GM18951 (cell line): ENCODE measurements around the gene C16orf74.

Experiments used
- POLR2A ChIP-seq: IDR thresholded peaks from 4 replicates; pipeline ENCODE4 v1.6.1; 2011; ENCODE audit warnings: mild to moderate bottlenecking; ENCODE audit not compliant: insufficient read length, insufficient read depth; ENCODE audit errors: extremely low read depth
- in situ Hi-C: fragments of 300-500 bp; cut with MboI; formaldehyde crosslinking; loops from one replicate; pipeline ENCODE4 v1.12.0; 2022; ENCODE audit warnings: low sequenced_read_pairs, mixed read lengths, inconsistent platforms; ENCODE audit not compliant: unreplicated experiment

C16orf74 gene

DNA sequence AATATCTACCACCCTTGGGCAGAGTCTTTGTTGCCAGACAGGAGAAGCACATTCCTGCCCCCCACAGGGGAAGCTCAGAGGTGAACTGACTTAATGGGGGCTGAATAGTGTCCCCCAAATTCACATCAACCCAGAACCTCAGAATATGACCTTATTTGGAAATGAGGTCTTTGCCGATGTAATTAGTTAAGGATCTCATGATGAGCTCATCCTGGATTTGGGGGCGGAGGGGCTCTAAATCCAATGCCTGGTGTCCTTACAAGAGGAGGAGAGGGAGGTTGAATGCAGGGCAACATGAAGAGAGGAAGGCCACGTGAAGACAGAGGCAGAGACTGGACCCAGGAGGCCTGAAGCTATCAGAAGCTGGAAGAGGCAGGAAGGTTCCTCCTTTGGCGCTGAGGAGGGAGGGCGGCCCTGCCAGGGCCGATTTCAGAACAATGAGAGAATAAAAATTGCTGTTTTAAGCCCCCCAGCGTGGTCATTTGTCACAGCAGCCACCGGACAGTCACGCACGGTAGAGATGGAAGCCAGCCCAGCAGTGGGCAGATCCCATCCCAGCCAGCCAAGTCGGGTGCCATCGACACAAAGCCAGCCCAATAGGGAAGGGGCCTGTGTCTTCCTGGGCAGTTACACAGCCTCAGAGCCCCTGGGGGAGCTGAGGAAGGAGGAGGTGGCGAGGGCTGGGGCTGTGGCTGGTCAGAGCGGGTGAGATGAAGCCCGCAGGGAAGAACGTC is 21.3 kb downstream of the C16orf74 start:
- in situ Hi-C loops: no loop called here
- TF ChIP-seq POLR2A: no peak

DNA sequence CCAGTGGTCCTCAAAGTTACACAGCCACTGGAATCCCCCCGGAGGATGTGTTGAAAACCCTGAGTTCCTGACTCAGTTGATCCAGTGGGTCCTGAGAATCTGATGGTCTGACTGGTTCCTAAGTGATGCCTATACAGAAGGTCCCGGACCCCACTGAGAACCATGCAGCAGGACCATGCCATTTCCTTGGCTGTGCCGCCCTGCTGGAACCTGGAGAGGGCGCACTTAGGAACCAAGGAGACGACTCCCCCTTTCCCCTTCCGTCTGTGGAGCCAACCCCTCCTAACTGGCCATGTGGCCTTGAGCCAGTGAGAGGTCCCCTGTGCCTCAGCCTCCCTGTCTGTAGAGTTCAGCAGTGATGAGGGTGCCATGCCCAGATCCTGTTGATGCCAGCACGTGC is 22.0 kb downstream of the C16orf74 start:
- in situ Hi-C loops: no loop called here

DNA sequence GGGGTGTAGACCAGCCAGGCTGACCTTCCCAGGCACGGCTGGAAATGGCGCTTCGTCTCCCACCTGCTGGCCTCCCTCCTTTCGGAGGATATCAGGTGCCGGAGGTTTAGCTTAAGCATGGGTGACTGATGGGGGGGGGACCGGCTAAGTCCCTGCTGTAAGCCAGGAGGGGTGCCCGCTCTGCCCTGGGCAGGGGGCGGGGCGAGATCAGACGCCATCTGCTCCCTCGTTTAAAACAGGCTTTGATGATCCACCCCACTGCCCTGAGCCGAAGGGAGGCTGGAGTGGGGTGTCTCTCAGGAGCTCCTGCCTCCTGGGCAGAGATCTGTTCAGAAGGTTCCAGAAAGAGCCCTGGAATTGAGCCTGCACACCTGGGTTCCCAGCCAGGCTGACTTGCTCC is 26.0 kb downstream of the C16orf74 start:
- no peak for TF ChIP-seq POLR2A
- in situ Hi-C loops: no loop called here

More for the DNA sequence above, 22.0 kb downstream of the C16orf74 start:
- no peak for TF ChIP-seq POLR2A

- in situ Hi-C loops: no loop called here
- no peak for TF ChIP-seq POLR2A
Observed at GRCh38 chr16:85724126-85724879, 26.6 kb downstream of the C16orf74 start.

DNA sequence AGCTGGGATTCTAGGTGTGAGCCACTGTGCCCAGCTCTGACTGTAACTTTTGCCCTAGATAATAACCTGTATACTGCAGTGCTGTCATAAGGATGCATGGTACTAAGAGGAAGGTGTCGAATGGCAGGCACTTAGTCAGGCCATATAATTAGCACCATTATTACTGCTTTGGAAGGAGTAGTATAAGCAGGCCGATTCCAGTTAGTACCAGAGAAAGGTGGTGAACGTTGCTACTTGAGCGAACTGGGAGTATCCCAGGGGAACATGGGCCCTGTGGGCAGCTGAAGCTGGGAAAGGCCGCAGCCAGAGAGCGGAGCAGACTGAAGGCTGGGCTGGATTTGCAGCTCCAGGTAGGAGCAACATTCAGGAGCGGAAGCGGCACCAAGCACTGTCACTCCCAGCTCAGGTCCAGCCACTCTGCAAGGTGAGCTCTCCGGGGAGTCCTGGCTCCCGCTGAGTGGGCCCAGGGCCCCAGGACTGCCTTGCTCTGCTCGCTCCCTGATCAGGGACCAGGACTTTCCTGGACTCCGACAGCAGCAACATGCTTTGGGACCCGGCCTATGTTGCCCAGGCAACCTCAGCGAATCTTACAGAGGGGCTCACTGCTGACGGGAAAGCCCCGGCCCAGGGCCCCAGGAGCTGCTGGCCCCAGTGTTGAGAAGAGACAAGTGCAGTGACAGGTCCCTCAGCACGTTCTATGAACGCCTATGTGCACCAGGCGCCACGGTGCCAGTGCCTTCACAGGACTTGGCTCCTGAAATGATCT is 28.6 kb downstream of the C16orf74 start:
- no peak for TF ChIP-seq POLR2A

GRCh38 chr16:85720302-85720637 is 30.6 kb downstream of the C16orf74 start:
- in situ Hi-C loops: no loop called here
- no peak for TF ChIP-seq POLR2A

More for the DNA sequence above, 28.6 kb downstream of the C16orf74 start:
- in situ Hi-C loops: no loop called here

- in situ Hi-C loops: no loop called here
- no peak for TF ChIP-seq POLR2A
Observed at GRCh38 chr16:85719605-85720301, 31.1 kb downstream of the C16orf74 start.

- in situ Hi-C loops: no loop called here
- TF ChIP-seq POLR2A: no peak
Observed at GRCh38 chr16:85718682-85719081, 32.2 kb downstream of the C16orf74 start.

- in situ Hi-C loops: no loop called here
- no peak for TF ChIP-seq POLR2A
Observed at GRCh38 chr16:85718153-85718477, 32.8 kb downstream of the C16orf74 start.

- in situ Hi-C loops: no loop called here
Observed at GRCh38 chr16:85717393-85718152, 33.3 kb downstream of the C16orf74 start.

GRCh38 chr16:85716680-85717038 is 34.2 kb downstream of the C16orf74 start:
- in situ Hi-C loops: no loop called here
- no peak for TF ChIP-seq POLR2A

More at GRCh38 chr16:85717393-85718152, 33.3 kb downstream of the C16orf74 start:
- TF ChIP-seq POLR2A: no peak

GRCh38 chr16:85716022-85716679 is 34.7 kb downstream of the C16orf74 start:
- in situ Hi-C loops: no loop called here
- TF ChIP-seq POLR2A: no peak
